Fibroblast of the conjunctiva (primary cell): ENCODE data around the gene TBCD.

ENCODE experiments used
- DNase-seq: peaks from one replicate; pipeline ENCODE4 v3.0.0-alpha.2; 2010; ENCODE audit warnings: low read depth

TBCD gene

DNA sequence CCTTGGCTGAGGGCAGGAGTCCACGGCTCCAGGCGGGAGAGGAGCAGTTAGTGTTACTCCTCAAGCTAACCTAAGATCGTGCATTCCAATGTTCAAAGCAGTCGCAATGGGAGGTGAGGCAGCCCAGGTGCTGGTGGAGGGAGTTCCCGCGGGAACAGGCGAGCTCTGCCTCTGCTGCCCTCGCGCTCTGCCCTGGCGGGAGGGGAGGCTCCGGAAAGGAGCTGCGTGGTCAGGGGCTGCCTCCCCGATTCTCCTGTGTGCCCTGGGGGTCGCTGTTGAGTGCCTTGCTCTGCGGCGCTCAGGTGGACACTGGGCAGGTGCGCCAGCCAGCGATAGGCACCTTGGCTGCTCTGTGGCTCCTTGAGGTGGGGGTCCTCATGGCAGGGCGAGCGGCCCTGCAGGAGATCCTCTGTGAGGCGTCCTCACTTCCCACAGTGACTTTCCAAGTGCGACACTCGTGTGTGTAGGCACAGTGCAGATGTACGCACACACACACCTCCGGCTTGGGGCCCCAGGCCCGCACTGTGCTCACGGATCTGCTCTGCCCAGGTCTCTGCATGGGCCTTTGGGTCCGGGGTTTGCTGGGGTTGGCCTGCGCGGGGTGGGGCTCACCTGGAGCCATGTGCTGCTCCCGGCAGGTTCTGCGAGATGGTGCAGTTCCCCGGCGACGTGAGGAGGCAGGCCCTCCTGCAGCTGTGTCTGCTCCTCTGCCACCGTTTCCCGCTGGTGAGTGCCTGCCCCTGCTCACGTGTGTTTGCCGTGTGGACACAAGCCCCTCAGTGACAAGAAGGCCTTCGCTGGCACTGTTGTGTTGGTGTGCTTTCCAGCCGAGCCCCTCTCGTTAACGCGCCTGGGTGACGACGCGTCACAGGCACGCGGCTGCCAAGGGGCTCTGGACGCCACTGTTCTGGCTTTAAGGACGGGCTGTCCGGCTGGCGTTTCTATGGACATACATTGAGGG is 185.8 kb downstream of the TBCD start:
- no peak for DNase-seq

- DNase-seq = no peak
These were observed 186.6 kb downstream of the TBCD start for GRCh38 chr17:82938486-82938872.

GRCh38 chr17:82938873-82939620 is 187.2 kb downstream of the TBCD start:
- no peak for DNase-seq

DNA sequence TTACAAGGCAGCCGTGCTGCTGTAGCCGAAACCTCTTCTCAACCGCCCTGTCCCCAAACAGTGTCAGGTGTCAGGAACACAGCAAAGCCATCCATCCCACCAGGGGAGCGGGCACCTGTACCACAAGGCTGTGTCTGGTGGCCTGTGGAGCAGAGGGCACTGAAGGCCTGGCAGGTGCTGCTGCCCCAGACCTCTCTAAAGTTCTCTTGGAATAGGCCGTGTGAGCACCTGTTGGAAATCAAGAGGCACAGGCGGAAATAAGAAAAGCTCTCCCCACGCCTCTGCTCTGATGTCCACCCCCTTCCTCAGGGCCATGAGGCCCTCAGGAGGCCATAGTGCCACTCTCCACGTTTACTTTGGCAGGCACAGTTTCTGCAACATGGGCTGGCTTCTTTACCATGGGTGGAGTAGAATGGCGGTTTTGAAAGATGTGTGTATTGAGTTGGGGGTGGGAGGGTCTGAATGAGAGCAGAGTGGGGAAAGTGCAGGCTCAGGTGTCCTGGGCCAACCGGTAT is 187.8 kb downstream of the TBCD start:
- no peak for DNase-seq

GRCh38 chr17:82940226-82941020 is 188.6 kb downstream of the TBCD start:
- DNase-seq = no peak

DNA sequence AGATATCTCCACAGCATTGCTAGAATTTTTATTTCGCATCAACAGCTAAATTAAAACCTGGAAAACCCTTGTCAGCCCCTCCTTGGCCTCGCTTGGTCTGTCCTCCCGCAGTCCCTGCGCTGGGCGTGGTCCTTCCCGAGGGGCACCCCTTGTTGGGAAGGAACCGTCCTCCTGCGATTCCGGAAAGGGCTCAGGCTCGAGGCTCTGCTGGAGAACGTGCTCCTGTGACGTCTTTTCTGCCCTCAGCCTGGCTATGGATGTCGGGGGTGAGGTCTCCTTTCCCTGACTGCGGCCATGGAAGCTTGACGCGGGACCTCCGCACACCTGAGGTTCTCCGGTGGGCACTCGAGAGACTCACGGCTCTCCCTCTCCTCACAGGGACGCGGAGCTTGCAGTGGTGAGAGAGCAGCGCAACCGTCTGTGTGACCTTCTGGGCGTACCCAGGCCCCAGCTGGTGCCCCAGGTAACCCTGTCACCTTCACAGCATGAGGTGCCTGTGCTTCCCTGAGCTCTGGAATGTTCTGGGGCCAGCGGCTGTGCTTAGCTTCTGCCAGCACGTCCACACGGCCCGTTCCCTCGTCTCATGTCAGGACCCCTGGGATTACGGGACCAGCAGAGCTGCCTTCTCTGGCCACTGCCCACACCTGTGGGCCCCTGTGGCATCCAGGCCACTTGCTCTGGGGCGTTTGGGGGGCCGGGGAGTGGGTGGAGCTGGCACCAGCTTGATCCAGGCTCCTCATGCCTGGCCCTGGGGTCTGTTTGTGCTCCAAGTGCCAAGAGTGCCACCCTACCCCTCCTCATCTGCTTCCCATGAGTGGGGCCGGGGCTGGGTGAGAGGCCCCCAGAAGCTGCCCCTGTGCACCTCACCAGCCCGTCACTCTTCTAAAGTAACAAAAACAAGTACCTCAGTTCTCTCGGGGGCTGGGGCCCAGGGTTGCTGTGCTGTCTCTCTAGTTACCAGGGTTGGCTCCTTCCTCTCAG is 189.4 kb downstream of the TBCD start:
- DNase-seq = no peak

DNA sequence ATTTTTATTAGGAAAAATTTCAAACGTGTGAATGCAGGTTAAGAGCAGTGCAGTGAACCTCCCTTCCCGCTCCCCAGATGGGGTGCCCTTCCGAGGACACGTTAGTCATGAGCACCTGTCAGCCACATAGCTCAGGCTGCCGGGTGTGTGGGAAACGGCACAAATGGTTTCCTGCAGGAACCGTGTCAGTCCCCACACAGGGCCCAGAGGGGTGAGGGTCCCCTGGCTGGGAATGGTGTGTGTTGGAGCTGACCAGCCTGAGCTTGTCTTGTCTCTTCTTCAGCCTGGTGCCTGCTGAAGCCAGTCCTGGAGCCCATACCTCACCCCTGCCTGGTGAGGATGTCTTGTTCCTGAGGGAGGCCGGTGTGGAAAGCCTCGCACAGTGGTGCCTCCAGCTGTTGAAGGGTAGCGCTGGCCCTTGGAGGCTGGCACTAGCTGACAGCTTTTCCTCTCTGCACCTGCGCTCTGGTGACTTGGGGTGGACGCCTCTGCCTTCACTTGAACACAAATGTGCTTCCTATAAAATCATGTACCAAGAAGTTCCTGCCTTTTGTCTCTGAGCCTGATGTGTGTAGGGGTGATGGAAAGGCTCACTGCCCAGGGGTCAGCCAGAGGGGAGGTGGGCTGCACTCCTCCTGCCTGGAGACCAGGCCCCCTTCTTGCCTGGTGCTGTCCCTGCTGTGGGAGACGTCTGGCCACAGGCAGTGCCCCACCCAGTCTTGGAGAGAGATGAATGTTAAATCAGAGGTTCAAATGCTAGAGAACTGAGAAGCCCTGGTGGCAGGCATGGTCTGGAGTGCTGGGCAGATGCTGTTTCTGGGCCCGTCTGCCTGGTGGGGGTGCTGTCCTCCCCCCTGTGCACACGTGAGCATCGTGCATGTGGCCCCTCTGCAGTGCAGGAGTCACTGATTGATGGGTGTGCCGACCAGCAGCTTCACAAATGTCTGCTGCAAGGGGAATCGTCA is 190.6 kb downstream of the TBCD start:
- no peak for DNase-seq

- no peak for DNase-seq
These were observed 191.5 kb downstream of the TBCD start for GRCh38 chr17:82943339-82943738.

GRCh38 chr17:82943751-82944150 is 191.9 kb downstream of the TBCD start:
- DNase-seq = no peak

DNA sequence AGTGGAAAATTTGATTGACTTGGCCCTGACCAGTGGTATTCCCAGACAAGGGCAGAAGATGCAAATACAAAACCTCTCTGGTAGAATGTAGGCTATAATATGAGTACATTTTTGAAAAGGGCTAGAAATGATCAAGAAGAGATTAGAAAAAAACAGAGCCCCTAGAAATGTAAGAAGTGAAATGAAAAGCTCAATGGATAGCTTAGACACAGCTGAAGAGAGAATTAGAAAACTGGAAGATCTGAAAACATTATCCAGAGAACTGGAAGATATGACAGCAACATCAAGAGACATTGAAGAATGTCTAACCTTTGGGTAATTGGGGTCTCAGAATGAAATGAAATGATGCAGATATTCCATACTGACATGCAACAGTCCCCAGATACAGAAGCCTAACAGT is 193.1 kb downstream of the TBCD start:
- no peak for DNase-seq

DNA sequence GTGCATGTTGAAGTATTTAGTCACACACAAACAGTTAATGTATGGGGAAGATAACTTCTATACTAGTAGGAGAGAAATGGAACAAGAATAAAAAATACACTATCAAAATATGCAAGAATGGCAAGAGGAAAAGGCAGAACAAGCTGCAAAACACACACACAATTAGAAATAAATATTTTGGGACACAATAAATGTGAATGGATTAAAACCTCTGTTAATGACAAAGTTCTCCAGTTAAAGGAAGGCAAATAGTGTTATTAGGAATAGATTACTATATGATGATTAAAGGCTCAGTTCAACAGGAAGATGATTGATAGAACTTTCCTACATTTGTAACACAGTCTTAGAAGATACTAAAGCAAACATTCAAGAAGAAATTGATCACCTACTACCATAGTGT is 194.2 kb downstream of the TBCD start:
- no peak for DNase-seq

GRCh38 chr17:82947051-82947991 is 195.5 kb downstream of the TBCD start:
- DNase-seq = no peak

- DNase-seq = no peak
These were observed 196.2 kb downstream of the TBCD start for GRCh38 chr17:82948081-82948511.

DNA sequence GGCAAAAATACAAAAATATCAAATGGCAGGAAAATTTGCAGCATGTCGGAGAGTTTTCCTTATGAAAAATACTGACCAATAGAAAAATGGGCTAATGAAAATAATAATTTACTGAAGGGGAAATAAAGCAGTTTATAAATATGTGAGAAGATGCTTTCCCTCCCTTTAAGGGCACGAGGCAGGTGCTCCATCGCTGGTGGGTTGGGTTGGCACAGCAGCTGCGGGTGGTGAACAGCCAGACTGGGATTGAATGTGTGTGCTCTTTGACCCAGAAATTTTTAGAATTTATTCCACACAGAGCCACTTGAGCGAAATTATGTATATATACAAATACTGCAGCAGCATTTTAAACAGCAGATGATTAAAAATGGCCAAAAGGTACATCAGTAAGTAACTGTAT is 197.1 kb downstream of the TBCD start:
- DNase-seq = no peak

GRCh38 chr17:82949361-82949760 is 197.5 kb downstream of the TBCD start:
- no peak for DNase-seq

GRCh38 chr17:82949984-82950383 is 198.1 kb downstream of the TBCD start:
- DNase-seq = no peak

DNA sequence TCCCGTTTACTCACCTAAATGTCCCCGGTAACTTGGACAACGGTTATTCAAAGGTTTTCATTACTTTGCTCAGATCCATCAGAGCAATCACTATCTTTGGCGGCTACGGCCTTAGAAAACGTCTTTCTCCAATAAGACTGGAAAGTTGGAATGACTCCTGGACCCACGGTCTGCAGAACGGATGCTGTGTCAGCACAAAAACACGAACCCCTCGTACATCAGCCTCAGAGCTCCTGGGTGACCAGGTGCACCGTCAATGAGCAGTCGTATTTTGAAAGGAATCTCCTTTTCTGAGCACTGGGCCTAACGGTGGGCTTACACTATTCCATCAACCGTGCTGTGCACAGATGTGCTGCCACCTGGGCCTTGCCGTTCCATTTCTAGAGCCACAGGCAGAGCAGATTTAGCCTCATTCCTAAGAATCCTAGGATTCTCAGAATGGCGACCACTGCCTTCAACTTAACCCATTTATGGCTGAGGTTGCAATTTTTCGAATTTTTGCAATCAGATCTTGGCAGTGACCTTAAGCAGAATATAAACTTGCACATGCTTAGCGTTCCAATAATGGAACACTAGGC is 198.7 kb downstream of the TBCD start:
- no peak for DNase-seq

- no peak for DNase-seq
These were observed 200.2 kb downstream of the TBCD start for GRCh38 chr17:82952019-82952418.
